Left cardiac atrium (tissue), 4 donors: ENCODE data around the gene XRCC4. TPM values are rescaled to one million over a fixed set of nuclear protein-coding genes. Genes with fewer than 3 reads are reported as not detected.

ENCODE experiments used
- ATAC-seq, 2 donors: fragments of 200-7000 bp; cut with Tn5 transposase; one replicate each; pipeline ENCODE4 v1.9.1; 2020; ENCODE audit warnings: mild to moderate bottlenecking in 2 of 2, moderate library complexity in 2 of 2
- DNase-seq: peaks from one replicate; pipeline ENCODE4 v3.0.0-alpha.2; 2020
- intact Hi-C, 2 donors: fragments of 100-400 bp; cut with DNase I; formaldehyde crosslinking; loops; one replicate each; pipeline versions ENCODE4 v1.14.1 to v1.15.1; 2022 to 2023
- total RNA-seq, 2 donors: library from RNA; stranded (reverse); fragmentation: NEBNext Ultra II Directional; extraction: Animal tissue kit (Norgen Biotek cat#: 25700); gene quantifications; one replicate each; pipeline ENCODE4 v1.2.1, GENCODE V29; 2021
- donor health status: DM: no; HTN: yes; CAD: no.
- donor health status: DM: no; HTN: yes; CAD: no; lungs with severe emphysema.
- donor health status: DM: yes; HTN: yes; CAD: no.
- donor health status: Dilated cardiomyopathy.

The XRCC4 gene
- total RNA-seq, 2 donors from 2014 or later = 4.8 to 12.3 TPM

GRCh38 chr5:83396662-83397061 is 319.3 kb downstream of the XRCC4 start:
- no peak for ATAC-seq
- intact Hi-C loops = no loop called here

GRCh38 chr5:83397658-83398057 is 320.3 kb downstream of the XRCC4 start:
- DNase-seq (no peak), ATAC-seq (no peak)
- intact Hi-C loops = no loop called here

More at GRCh38 chr5:83396662-83397061, 319.3 kb downstream of the XRCC4 start:
- DNase-seq = no peak

- intact Hi-C loops = no loop called here
- no peak for ATAC-seq
- DNase-seq = no peak
Observed at GRCh38 chr5:83400241-83400640, 322.9 kb downstream of the XRCC4 start.

- intact Hi-C loops = no loop called here
- ATAC-seq = no peak
- no peak for DNase-seq
Observed at GRCh38 chr5:83400701-83401100, 323.4 kb downstream of the XRCC4 start.

- DNase-seq (no peak), ATAC-seq (no peak)
- intact Hi-C loops = no loop called here
Observed at GRCh38 chr5:83401122-83401731, 323.9 kb downstream of the XRCC4 start.

GRCh38 chr5:83401775-83402174 is 324.4 kb downstream of the XRCC4 start:
- ATAC-seq (no peak), DNase-seq (no peak)
- intact Hi-C loops = no loop called here

Other genes starting within 250 kb of the XRCC4 start
- gene TMEM167A, start 153 bp upstream of the XRCC4 start, total RNA-seq = 10 to 100 TPM; 59.4 to 69.2 TPM